Measurements from ENCODE around the gene ANTXR1. TPM values are rescaled to one million over a fixed set of nuclear protein-coding genes. Genes with fewer than 3 reads are reported as not detected.

The ANTXR1 gene
- total RNA-seq, 1 experiment from 2014 or later: 25.7 TPM

DNA sequence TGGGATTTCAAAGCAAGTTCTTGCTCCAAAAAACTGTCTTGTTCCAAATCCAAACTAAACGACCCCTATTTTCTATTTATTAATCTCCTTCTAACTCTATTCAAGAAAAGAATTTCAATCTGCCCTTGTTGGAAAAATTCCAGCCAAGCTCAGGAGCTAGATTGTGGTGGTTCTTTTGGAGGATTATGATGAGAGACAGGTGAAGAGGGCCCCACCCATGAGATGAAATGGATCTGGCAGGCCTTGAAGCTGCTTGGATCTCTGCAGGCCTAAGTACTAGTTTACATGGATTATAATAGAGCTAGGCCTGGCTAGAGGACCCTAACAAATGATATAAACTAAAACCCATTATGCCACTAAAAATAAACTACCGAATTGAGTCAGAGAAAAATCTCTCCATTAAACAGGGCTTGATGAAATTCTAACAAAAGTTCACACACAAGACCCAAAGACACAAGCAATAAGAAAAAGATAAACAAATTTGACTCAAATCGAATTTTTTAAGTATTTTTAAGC lies 272.5 kb downstream of the ANTXR1 start:
- Histone ChIP-seq H3K36me3 (ENCODE audit: control insufficient read depth in 1 of 2, insufficient read depth in 2 of 2, low read length in 2 of 2) (no peaks in the 10 kb centered on the region), H3K9me2 (ENCODE audit: insufficient read depth) (no peaks in the 10 kb centered on the region), H3K27ac (ENCODE audit: low read depth, low read length) (no peak overlapping the region), H3K9me3 (ENCODE audit: control insufficient read depth in 1 of 2, insufficient read depth in 1 of 2, low read depth in 1 of 2, low read length in 2 of 2) (no peaks in the 10 kb centered on the region), H3K4me2 (ENCODE audit: low read length) (no peak overlapping the region), H3K27me3 (ENCODE audit: insufficient read depth, low read length) (no peaks in the 10 kb centered on the region), H2AFZ (ENCODE audit: low read depth, low read length, poor library complexity, severe bottlenecking) (no peak overlapping the region), H4K20me1 (ENCODE audit: insufficient read depth) (no peaks in the 10 kb centered on the region), H3K4me1 (ENCODE audit: control insufficient read depth in 1 of 2, insufficient read depth in 2 of 2, low read length in 2 of 2) (no peaks in the 10 kb centered on the region), H3K9ac (ENCODE audit: low read length) (no peak overlapping the region), H3K4me3 (replicated peaks in 1 of 2; ENCODE audit: low read depth in 1 of 2, low read length in 2 of 2) (no peak overlapping the region), H3K79me2 (ENCODE audit: insufficient read depth, low read length) (no peaks in the 10 kb centered on the region)
- TF ChIP-seq RAD21 (IDR thresholded peaks at IDR 0.05; ENCODE audit: low read depth): no peak
- TF ChIP-seq, protein P1, sequence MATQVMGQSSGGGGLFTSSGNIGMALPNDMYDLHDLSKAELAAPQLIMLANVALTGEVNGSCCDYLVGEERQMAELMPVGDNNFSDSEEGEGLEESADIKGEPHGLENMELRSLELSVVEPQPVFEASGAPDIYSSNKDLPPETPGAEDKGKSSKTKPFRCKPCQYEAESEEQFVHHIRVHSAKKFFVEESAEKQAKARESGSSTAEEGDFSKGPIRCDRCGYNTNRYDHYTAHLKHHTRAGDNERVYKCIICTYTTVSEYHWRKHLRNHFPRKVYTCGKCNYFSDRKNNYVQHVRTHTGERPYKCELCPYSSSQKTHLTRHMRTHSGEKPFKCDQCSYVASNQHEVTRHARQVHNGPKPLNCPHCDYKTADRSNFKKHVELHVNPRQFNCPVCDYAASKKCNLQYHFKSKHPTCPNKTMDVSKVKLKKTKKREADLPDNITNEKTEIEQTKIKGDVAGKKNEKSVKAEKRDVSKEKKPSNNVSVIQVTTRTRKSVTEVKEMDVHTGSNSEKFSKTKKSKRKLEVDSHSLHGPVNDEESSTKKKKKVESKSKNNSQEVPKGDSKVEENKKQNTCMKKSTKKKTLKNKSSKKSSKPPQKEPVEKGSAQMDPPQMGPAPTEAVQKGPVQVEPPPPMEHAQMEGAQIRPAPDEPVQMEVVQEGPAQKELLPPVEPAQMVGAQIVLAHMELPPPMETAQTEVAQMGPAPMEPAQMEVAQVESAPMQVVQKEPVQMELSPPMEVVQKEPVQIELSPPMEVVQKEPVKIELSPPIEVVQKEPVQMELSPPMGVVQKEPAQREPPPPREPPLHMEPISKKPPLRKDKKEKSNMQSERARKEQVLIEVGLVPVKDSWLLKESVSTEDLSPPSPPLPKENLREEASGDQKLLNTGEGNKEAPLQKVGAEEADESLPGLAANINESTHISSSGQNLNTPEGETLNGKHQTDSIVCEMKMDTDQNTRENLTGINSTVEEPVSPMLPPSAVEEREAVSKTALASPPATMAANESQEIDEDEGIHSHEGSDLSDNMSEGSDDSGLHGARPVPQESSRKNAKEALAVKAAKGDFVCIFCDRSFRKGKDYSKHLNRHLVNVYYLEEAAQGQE (IDR thresholded peaks at IDR 0.05; ENCODE audit: low read depth): no peak
- TF ChIP-seq CBX3 (IDR thresholded peaks at IDR 0.05; ENCODE audit: low read depth): no peak
- no peak for TF ChIP-seq POLR2AphosphoS5 (IDR thresholded peaks at IDR 0.05; ENCODE audit: low read depth, low read length)
- TF ChIP-seq TCF7L2 (IDR thresholded peaks at IDR 0.05; ENCODE audit: borderline replicate concordance, extremely low read depth, insufficient read depth, insufficient read length): no peak
- TF ChIP-seq, protein P2, sequence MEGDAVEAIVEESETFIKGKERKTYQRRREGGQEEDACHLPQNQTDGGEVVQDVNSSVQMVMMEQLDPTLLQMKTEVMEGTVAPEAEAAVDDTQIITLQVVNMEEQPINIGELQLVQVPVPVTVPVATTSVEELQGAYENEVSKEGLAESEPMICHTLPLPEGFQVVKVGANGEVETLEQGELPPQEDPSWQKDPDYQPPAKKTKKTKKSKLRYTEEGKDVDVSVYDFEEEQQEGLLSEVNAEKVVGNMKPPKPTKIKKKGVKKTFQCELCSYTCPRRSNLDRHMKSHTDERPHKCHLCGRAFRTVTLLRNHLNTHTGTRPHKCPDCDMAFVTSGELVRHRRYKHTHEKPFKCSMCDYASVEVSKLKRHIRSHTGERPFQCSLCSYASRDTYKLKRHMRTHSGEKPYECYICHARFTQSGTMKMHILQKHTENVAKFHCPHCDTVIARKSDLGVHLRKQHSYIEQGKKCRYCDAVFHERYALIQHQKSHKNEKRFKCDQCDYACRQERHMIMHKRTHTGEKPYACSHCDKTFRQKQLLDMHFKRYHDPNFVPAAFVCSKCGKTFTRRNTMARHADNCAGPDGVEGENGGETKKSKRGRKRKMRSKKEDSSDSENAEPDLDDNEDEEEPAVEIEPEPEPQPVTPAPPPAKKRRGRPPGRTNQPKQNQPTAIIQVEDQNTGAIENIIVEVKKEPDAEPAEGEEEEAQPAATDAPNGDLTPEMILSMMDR (IDR thresholded peaks at IDR 0.05 in 2 of 3, conservative IDR thresholded peaks at IDR 0.05 in 1 of 3; ENCODE audit: borderline replicate concordance in 1 of 3, insufficient read depth in 1 of 3, low read depth in 2 of 3, low read length in 2 of 3): no peak
- TF ChIP-seq SP1 (IDR thresholded peaks at IDR 0.05; ENCODE audit: low read depth): no peak
- TF ChIP-seq SIN3A (IDR thresholded peaks at IDR 0.05; ENCODE audit: low read depth): no peak
- TF ChIP-seq YY1 (IDR thresholded peaks at IDR 0.05; ENCODE audit: extremely low read depth, insufficient replicate concordance, low read depth, low read length): no peak
- TF ChIP-seq, protein P3, sequence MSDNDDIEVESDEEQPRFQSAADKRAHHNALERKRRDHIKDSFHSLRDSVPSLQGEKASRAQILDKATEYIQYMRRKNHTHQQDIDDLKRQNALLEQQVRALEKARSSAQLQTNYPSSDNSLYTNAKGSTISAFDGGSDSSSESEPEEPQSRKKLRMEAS (IDR thresholded peaks at IDR 0.05): no peak
- ChIA-PET POLR2A (interaction anchor here (1.5 kb wide), 1 partner anchor 10 kb away, joined by 3 read pairs; no protein-coding TSS in a partner anchor), CTCF (interaction anchor here (0.5 kb wide), 1 partner anchor 273 kb away, joined by 5 read pairs; the partner anchor contains the start of gene ANTXR1), RAD21 (ENCODE audit: low non-redundant PET in 1 of 2, low total read pairs in 2 of 2, uncharacterized antibody in 2 of 2, unreplicated experiment in 2 of 2) (no interaction called here)
- no TSS peak for BruUV-seq (replicated peaks)
- ATAC-seq (no peak), DNase-seq (ENCODE audit: low read depth, low spot score) (no peak)
- intact Hi-C loops (cut with micrococcal nuclease): no loop called here

All from HCT116 (cell line).